ENCODE data around the gene PYGB.

DNA sequence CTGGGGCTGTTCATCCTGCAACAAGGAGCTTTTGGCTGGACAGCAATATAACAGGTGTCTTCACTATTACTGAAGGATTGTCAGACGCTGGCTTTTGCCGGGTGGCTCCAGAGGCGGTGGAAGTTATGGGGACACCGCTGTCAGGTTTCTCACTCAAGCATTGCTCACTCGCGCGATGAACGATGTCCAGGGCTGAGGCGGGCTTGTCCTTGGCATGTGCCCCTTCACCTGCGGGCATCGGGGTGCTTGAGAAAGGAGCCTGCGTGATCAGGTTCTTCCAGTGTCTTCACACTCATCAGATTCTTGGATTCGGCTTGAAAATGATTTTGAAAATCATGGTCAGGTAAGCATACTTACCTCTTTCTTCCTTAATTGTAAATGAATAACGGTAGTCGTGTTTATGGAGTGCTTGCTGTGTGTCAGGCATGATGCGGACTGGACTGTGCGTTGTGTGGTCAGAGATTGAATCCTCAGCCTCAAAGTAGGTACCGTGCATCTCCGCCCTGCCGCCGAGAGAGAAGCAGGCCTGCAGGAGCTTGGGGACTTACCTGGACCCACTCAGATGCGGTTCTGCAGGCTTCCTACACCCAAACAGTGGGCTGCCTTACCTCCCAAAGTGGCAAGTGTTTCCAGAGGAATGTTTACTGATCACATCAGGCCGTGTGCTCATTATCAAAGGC is 18.3 kb upstream of the PYGB start:
- TF ChIP-seq POLR2AphosphoS5 (IDR thresholded peaks at IDR 0.05; ENCODE audit: low read depth, low read length) (no peak), TAF1 (IDR thresholded peaks at IDR 0.05; ENCODE audit: borderline replicate concordance, insufficient read depth, low read length) (no peak), SIN3A (IDR thresholded peaks at IDR 0.05; ENCODE audit: borderline replicate concordance, insufficient read depth, low read length) (no peak)
- TF ChIP-seq, protein P1, sequence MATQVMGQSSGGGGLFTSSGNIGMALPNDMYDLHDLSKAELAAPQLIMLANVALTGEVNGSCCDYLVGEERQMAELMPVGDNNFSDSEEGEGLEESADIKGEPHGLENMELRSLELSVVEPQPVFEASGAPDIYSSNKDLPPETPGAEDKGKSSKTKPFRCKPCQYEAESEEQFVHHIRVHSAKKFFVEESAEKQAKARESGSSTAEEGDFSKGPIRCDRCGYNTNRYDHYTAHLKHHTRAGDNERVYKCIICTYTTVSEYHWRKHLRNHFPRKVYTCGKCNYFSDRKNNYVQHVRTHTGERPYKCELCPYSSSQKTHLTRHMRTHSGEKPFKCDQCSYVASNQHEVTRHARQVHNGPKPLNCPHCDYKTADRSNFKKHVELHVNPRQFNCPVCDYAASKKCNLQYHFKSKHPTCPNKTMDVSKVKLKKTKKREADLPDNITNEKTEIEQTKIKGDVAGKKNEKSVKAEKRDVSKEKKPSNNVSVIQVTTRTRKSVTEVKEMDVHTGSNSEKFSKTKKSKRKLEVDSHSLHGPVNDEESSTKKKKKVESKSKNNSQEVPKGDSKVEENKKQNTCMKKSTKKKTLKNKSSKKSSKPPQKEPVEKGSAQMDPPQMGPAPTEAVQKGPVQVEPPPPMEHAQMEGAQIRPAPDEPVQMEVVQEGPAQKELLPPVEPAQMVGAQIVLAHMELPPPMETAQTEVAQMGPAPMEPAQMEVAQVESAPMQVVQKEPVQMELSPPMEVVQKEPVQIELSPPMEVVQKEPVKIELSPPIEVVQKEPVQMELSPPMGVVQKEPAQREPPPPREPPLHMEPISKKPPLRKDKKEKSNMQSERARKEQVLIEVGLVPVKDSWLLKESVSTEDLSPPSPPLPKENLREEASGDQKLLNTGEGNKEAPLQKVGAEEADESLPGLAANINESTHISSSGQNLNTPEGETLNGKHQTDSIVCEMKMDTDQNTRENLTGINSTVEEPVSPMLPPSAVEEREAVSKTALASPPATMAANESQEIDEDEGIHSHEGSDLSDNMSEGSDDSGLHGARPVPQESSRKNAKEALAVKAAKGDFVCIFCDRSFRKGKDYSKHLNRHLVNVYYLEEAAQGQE (IDR thresholded peaks at IDR 0.05; ENCODE audit: insufficient read depth in 1 of 2, low read depth in 2 of 2, low read length in 2 of 2), result no peak

Measured in PFSK-1 (cell line).